Gastroesophageal sphincter (tissue), 4 donors: ENCODE results near the gene IRF3. TPM values are rescaled to one million over a fixed set of nuclear protein-coding genes. Genes with fewer than 3 reads are reported as not detected.

Experiments
- ATAC-seq: fragments of 150-250 bp; one replicate; pipeline ENCODE4 v1.9.1; 2016; ENCODE audit warnings: mild to moderate bottlenecking, moderate library complexity
- H3K27ac ChIP-seq, 4 donors: fragments of 200-600 bp; sonication (generic) in 3 of 4; 1 replicate in 3 of 4; 2 replicates in 1 of 4; pipeline ENCODE4 v1.5.1; 2016 to 2019
- H3K27me3 ChIP-seq: fragments of 200-600 bp; sonication (generic); one replicate; pipeline ENCODE4 v1.5.1; 2019
- H3K36me3 ChIP-seq, 2 donors: fragments of 200-600 bp; sonication (generic); one replicate each; pipeline ENCODE4 v1.5.1; 2019; ENCODE audit warnings: control low read depth in 1 of 2
- H3K4me1 ChIP-seq, 3 donors: fragments of 200-600 bp; sonication (generic); 1 replicate in 2 of 3; 2 replicates in 1 of 3; pipeline ENCODE4 v1.5.1; 2016 to 2019; ENCODE audit warnings: control low read depth in 2 of 3
- H3K4me3 ChIP-seq, 2 donors: fragments of 200-600 bp; sonication (generic); one replicate each; pipeline ENCODE4 v1.5.1; 2019; ENCODE audit warnings: mild to moderate bottlenecking in 1 of 2, moderate library complexity in 1 of 2
- H3K9me3 ChIP-seq, 3 donors: fragments of 200-600 bp; sonication (generic); one replicate each; pipeline ENCODE4 v1.5.1; 2017 to 2019; ENCODE audit warnings: control low read depth in 2 of 3
- CTCF ChIP-seq, 4 experiments: fragments of 200-600 bp in 2 of 4; fragments of 450-650 bp in 2 of 4; sonication (generic) in 1 of 4; IDR thresholded peaks; one replicate each; pipeline ENCODE4 v1.5.1; 2017 to 2019; ENCODE audit warnings: antibody characterized with exemption in 4 of 4, mild to moderate bottlenecking in 2 of 4, moderate library complexity in 2 of 4
- EP300 ChIP-seq: sonication (generic); formaldehyde crosslinking; IDR thresholded peaks from one replicate; pipeline ENCODE4 v1.6.1; 2017; ENCODE audit warnings: antibody characterized with exemption, mild to moderate bottlenecking
- POLR2A ChIP-seq, 2 donors: fragments of 450-650 bp; IDR thresholded peaks; one replicate each; pipeline ENCODE4 v1.6.1; 2017; ENCODE audit warnings: antibody characterized with exemption in 2 of 2, mild to moderate bottlenecking in 2 of 2, moderate library complexity in 1 of 2
- POLR2AphosphoS5 ChIP-seq: sonication (generic); formaldehyde crosslinking; IDR thresholded peaks from one replicate; pipeline ENCODE4 v1.6.1; 2017; ENCODE audit warnings: antibody characterized with exemption
- WGBS, 2 donors: methylation state at CpG; one replicate each; pipeline ENCODE4 v1.1.5; 2018; ENCODE audit warnings: low coverage in 1 of 2; 5-methylcytosine and 5-hydroxymethylcytosine counted together
- total RNA-seq, 4 donors: library from RNA; depleted of rRNA; stranded (reverse); fragments of >200 nt; gene quantifications; one replicate each; pipeline ENCODE4 v1.1.0, GENCODE V29; 2016

IRF3 gene
- total RNA-seq, 4 donors from 2014 or later, result 29.2 to 68.6 (median 39.9) TPM

GRCh38 chr19:49689133-49690078 lies 23.7 kb upstream of the IRF3 start, which contains the start of gene ADM5:
TSS of gene ADM5 (plus strand) at chr19:49689594. CDS start at chr19:49689838, 244 bp downstream.
- no peaks in the 10 kb centered on the region for H3K9me3 ChIP-seq
- H3K36me3 ChIP-seq, result peaks cover 0 to 43% of the 10 kb centered on the region in 2 donors
- ATAC-seq, result peak; percentile 35
- H3K4me1 ChIP-seq, result peaks cover 0 to 37% (median 24%) of the 10 kb centered on the region in 3 donors
- peak within 1 kb of the TSS; percentile 25 to 52 for H3K4me3 ChIP-seq
- TF ChIP-seq CTCF (IDR thresholded peaks at IDR 0.05) (peak in 3 of 4 experiments; percentile 36 to 57 (median 42)), POLR2A (IDR thresholded peaks at IDR 0.05) (no peak)
- WGBS, 2 donors, result 28% methylated on average over 5 of the region's 54 CpGs; no CpG with 5 or more reads in 1 of the 2 donors
- H3K27ac ChIP-seq, result peak within 1 kb of the TSS in 3 of 4 donors; percentile 62 to 72 (median 71)
- peaks cover 37% of the 10 kb centered on the region for H3K27me3 ChIP-seq

- H3K36me3 ChIP-seq, result peaks cover 0 to 51% of the 10 kb centered on the region in 2 donors
Observed at GRCh38 chr19:49688531-49689132, 23.0 kb upstream of the IRF3 start.

GRCh38 chr19:49687566-49688316 lies 22.1 kb upstream of the IRF3 start:
- Histone ChIP-seq H3K4me1 (peaks cover 0 to 37% (median 24%) of the 10 kb centered on the region in 3 donors), H3K9me3 (no peaks in the 10 kb centered on the region), H3K27me3 (peaks cover 37% of the 10 kb centered on the region), H3K36me3 (peaks cover 0 to 60% of the 10 kb centered on the region in 2 donors), H3K27ac (peak overlapping the region in 3 of 4 donors; percentile 54 to 71 (median 62)), H3K4me3 (peak overlapping the region in 1 of 2 donors; percentile 52)
- ATAC-seq, result no peak
- 48 to 51% methylated on average over 2 to 11 of the region's 26 CpGs for WGBS, 2 donors
- TF ChIP-seq CTCF (IDR thresholded peaks at IDR 0.05) (no peak), POLR2AphosphoS5 (no peak), EP300 (no peak), POLR2A (IDR thresholded peaks at IDR 0.05) (no peak)

More at GRCh38 chr19:49688531-49689132, 23.0 kb upstream of the IRF3 start:
- Histone ChIP-seq H3K4me1 (peaks cover 0 to 37% (median 24%) of the 10 kb centered on the region in 3 donors), H3K9me3 (no peaks in the 10 kb centered on the region), H3K27ac (peak overlapping the region in 3 of 4 donors; percentile 62 to 72 (median 71)), H3K4me3 (peak overlapping the region in 1 of 2 donors; percentile 52), H3K27me3 (peaks cover 37% of the 10 kb centered on the region)
- TF ChIP-seq CTCF (IDR thresholded peaks at IDR 0.05) (no peak), POLR2A (IDR thresholded peaks at IDR 0.05) (no peak), POLR2AphosphoS5 (no peak), EP300 (no peak)
- WGBS, 2 donors, result 78 to 80% methylated on average over 1 to 9 of the region's 12 CpGs
- no peak for ATAC-seq

- no peak for ATAC-seq
- TF ChIP-seq POLR2AphosphoS5 (no peak), CTCF (IDR thresholded peaks at IDR 0.05) (no peak), POLR2A (IDR thresholded peaks at IDR 0.05) (no peak), EP300 (no peak)
- Histone ChIP-seq H3K4me1 (peaks cover 0 to 37% (median 24%) of the 10 kb centered on the region in 3 donors), H3K36me3 (peaks cover 0 to 66% of the 10 kb centered on the region in 2 donors), H3K27ac (peak overlapping the region in 2 of 4 donors; percentile 36 to 49), H3K4me3 (peak overlapping the region in 1 of 2 donors; percentile 52), H3K9me3 (no peaks in the 10 kb centered on the region), H3K27me3 (peaks cover 37% of the 10 kb centered on the region)
- 40% methylated on average over 1 of the region's 12 CpGs; no CpG with 5 or more reads in 1 of the 2 donors for WGBS, 2 donors
Observed at GRCh38 chr19:49687150-49687549, 21.5 kb upstream of the IRF3 start.
